MCF 10A (cell line): ENCODE data around the gene C5orf52. TPM values are rescaled to one million over a fixed set of nuclear protein-coding genes. Genes with fewer than 3 reads are reported as not detected.
"Not testable (repeated sequence)": the region's sequence is repeated elsewhere in the genome, so short reads cannot be mapped to it uniquely, and the experiment has no call there.

Experiments
- BruUV-seq: library from RNA; stranded (reverse); fragments of 400-500 nt; replicated peaks from 2 replicates; lab custom pipeline; 2021; lab: Mats Ljungman, UMichigan
- CTCF ChIA-PET: fragments of 300-600 bp; sonication (Branson Sonifier 250); formaldehyde crosslinking; extraction: SDS; loops from one replicate; lab custom pipeline; 2021; ENCODE audit warnings: antibody characterized with exemption, inconsistent platforms; lab: Yijun Ruan, JAX
- POLR2A ChIA-PET: fragments of 300-600, 350-650 bp; sonication (Branson Sonifier 250); formaldehyde crosslinking; extraction: SDS; loops from one replicate; lab custom pipeline; 2020; ENCODE audit warnings: antibody characterized with exemption, inconsistent platforms; lab: Yijun Ruan, JAX
- DNase-seq: peaks from one replicate; pipeline ENCODE4 v3.0.0-alpha.2; 2018; ENCODE audit not compliant: unreplicated experiment
- H3K27ac Mint-ChIP-seq: one replicate; pipeline ENCODE4 v1.8.0; 2022; ENCODE audit warnings: mild to moderate bottlenecking, low read depth, mixed read lengths; ENCODE audit not compliant: unreplicated experiment
- H3K27me3 Mint-ChIP-seq: one replicate; pipeline ENCODE4 v1.8.0; 2022; ENCODE audit warnings: mixed read lengths; ENCODE audit not compliant: insufficient read depth, unreplicated experiment
- H3K36me3 Mint-ChIP-seq: one replicate; pipeline ENCODE4 v1.8.0; 2022; ENCODE audit warnings: mild to moderate bottlenecking, moderate library complexity, mixed read lengths; ENCODE audit not compliant: insufficient read depth, unreplicated experiment
- H3K4me1 Mint-ChIP-seq: one replicate; pipeline ENCODE4 v1.8.0; 2022; ENCODE audit warnings: mixed read lengths; ENCODE audit not compliant: insufficient read depth, unreplicated experiment
- H3K4me3 Mint-ChIP-seq: one replicate; pipeline ENCODE4 v1.8.0; 2022; ENCODE audit warnings: mild to moderate bottlenecking, moderate library complexity, mixed read lengths; ENCODE audit not compliant: unreplicated experiment
- H3K9me3 Mint-ChIP-seq: one replicate; pipeline ENCODE4 v1.8.0; 2022; ENCODE audit warnings: mixed read lengths; ENCODE audit not compliant: unreplicated experiment
- CTCF ChIP-seq: fragments of 200-600 bp; IDR thresholded peaks from one replicate; pipeline ENCODE4 v1.8.0; 2022; ENCODE audit warnings: antibody characterized with exemption, mild to moderate bottlenecking; ENCODE audit not compliant: unreplicated experiment
- intact Hi-C: fragments of 100-400 bp; cut with micrococcal nuclease; formaldehyde crosslinking; loops from 2 replicates; pipeline ENCODE4 v1.14.1; 2022
- total RNA-seq: library from RNA; stranded (reverse); gene quantifications from 2 replicates; pipeline ENCODE4 v1.2.3, GENCODE V29; 2022

Gene C5orf52
- total RNA-seq, 1 experiment from 2014 or later, result not detected

DNA sequence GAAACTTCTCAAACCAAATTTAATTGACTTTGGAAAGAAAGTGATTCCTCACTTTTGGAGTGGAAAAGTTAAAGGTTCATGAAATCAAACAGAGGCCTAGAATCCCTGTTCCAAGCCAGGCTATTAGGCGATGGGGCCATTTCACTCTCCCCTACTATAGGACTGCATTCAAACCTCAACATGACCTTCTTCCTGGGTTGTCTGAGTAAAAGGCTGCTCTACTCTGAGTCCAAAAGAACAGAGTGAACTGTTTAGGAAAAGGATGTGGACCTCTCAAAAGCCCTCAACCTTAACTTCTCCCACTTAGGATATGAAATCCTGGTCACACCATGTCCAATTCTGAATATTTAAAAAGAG lies 15.8 kb downstream of the C5orf52 start:
- Mint-ChIP-seq H3K27ac (no peak overlapping the region), H3K4me3 (no peak overlapping the region), H3K27me3 (no peaks in the 10 kb centered on the region), H3K4me1 (no peaks in the 10 kb centered on the region), H3K36me3 (no peaks in the 10 kb centered on the region), H3K9me3 (no peaks in the 10 kb centered on the region)
- DNase-seq, result no peak
- no TSS peak for BruUV-seq
- POLR2A ChIA-PET, result no interaction called here
- TF ChIP-seq CTCF, result no peak
- CTCF ChIA-PET, result no interaction called here
- intact Hi-C loops, result no loop called here

DNA sequence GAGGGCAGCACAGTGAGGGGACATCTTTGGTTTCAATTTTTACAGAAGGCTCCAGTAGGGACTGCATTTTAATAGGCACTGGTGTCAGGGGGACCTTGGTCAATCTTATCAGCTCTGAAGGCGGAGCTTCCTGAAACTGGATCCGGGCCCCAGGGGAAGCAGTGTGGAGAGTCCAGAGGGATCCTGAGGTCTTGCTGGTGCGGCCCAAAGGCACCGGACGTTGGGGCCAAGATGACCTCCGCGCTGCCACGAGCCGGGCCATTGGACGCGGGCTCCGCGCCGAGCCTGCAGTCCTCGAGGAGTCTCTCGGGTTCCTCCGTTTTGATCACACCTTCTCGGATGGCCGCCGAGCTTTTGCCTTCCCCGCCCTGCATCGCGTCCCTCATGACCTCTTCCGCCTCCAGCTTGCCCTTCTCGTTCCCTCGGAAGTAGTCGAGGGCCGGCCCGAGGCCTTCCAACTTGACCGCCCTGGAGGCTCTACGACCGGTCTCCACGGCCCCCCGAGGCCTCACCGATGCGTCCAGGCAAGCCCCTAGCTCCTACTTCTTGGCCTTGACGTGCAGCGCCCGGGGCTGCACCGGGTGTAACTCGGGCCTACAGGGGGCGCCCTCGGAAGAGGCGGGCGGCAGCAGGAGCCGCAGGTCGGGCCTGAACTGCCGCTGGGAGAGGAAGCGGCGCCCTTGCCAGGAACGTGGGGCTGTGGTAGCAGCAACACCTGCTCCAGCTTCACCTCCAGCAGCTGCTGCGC lies 18.8 kb downstream of the C5orf52 start:
- POLR2A ChIA-PET, result no interaction called here
- Mint-ChIP-seq H3K9me3 (no peaks in the 10 kb centered on the region), H3K4me3 (no peak overlapping the region), H3K27ac (no peak overlapping the region), H3K4me1 (no peaks in the 10 kb centered on the region), H3K27me3 (no peaks in the 10 kb centered on the region), H3K36me3 (no peaks in the 10 kb centered on the region)
- intact Hi-C loops, result no loop called here
- TF ChIP-seq CTCF, result peak; percentile 20
- CTCF ChIA-PET, result interaction anchor here (0.6 kb wide), 3 partner anchors 10 to 432 kb away, joined by 3 to 4 read pairs (median 4); no protein-coding TSS in a partner anchor
- no TSS peak for BruUV-seq
- DNase-seq, result no peak

DNA sequence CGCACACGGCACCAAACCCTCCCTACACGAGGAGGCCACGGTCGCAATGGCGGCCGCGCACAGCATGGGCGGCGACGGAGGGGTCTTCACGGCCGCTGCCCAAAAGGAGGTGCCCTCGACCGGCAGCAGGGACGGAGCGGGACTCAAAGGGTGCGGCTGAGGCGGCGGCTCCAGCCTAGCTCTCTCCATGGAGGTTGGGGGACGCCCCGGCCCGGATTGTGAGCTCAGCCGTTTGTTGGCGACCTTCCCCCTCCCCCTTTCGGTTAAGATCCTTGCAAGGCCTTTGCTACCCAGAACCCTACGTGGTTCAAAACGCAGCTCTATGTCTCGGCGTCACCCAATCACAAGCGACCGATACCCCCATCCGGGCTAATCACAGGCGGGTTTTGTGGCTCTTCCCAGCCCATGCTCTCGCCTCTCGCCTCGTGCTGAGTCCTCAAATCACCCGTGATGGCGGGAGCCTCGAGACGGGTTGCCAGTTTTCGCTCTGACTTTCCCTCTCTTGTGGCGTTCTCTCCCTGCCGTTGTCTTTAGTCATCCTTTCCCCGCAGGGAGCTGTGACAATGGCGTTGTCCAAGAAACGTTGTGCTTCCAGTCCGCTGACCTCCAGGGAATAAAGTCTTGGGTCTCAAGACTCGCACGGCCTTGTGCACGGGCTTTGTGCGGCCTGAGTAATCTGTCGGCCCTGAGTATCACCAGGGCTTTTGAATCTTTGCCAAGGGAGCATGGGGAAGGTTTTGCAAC lies 19.5 kb downstream of the C5orf52 start:
- Mint-ChIP-seq H3K36me3 (no peaks in the 10 kb centered on the region), H3K9me3 (no peaks in the 10 kb centered on the region), H3K27me3 (no peaks in the 10 kb centered on the region), H3K4me1 (no peaks in the 10 kb centered on the region), H3K27ac (no peak overlapping the region), H3K4me3 (no peak overlapping the region)
- DNase-seq, result no peak
- CTCF ChIA-PET, result interaction anchor here (0.6 to 1.2 kb wide), 4 partner anchors 13 to 433 kb away, joined by 3 to 4 read pairs (median 3); partner anchors contain the start of gene LSM11
- POLR2A ChIA-PET, result no interaction called here
- no peak for TF ChIP-seq CTCF
- no TSS peak for BruUV-seq
- intact Hi-C loops, result no loop called here

DNA sequence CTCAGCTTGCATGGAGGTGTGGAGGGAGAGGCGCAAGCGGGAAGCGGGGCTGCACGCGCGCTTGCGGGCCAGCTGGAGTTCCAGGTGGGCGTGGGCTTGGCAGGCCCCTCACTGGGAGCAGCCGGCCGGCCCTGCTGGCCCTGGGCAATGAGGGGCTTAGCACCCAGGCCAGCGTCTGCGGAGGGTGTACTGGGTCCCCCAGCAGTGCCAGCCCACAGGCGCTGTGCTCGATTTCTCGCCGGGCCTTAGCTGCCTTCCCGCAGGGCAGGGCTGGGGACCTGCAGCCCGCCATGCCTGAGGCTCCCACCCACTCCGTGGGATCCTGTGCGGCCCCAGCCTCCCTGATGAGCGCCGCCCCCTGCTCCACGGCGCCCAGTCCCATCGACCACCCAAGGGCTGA lies 22.5 kb downstream of the C5orf52 start:
- H3K27me3 Mint-ChIP-seq, H3K4me1 Mint-ChIP-seq, H3K27ac Mint-ChIP-seq, H3K4me3 Mint-ChIP-seq, DNase-seq, BruUV-seq, H3K36me3 Mint-ChIP-seq, POLR2A ChIA-PET, H3K9me3 Mint-ChIP-seq, intact Hi-C loops: not testable (repeated sequence)
- CTCF ChIA-PET, result interaction anchor here (2.0 kb wide), 1 partner anchor 25 kb away, joined by 6 read pairs; no protein-coding TSS in a partner anchor

DNA sequence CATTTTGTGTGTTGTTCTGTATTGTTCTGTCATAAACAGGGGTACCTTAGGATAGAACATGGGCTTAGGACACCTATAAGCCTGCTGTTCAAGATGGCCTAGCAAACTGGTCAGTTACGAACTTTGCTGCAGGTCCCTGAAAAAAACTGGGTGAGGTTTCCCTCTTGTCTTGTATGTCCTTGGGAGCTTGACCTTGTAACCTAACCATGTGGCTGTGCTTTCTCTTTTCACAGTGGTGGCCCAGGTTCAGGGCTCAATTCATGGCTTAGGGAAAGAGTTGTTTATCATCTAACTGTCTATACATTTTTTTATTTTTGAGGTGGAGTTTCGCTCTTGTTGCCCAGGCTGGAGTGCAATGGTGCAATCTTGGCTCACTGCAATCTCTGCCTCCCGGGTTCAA lies 24.8 kb downstream of the C5orf52 start:
- DNase-seq, H3K9me3 Mint-ChIP-seq, intact Hi-C loops, BruUV-seq, POLR2A ChIA-PET, H3K4me3 Mint-ChIP-seq, H3K27ac Mint-ChIP-seq, H3K27me3 Mint-ChIP-seq, H3K36me3 Mint-ChIP-seq, H3K4me1 Mint-ChIP-seq: not testable (repeated sequence)
- CTCF ChIA-PET, result interaction anchor here (0.6 to 1.9 kb wide), 4 partner anchors 22 to 1673 kb away, joined by 3 to 6 read pairs (median 3); no protein-coding TSS in a partner anchor

- H3K4me1 Mint-ChIP-seq, H3K27me3 Mint-ChIP-seq, intact Hi-C loops, CTCF ChIA-PET, H3K36me3 Mint-ChIP-seq, BruUV-seq, POLR2A ChIA-PET, H3K27ac Mint-ChIP-seq, DNase-seq, H3K9me3 Mint-ChIP-seq, H3K4me3 Mint-ChIP-seq: not testable (repeated sequence)
These were observed 27.3 kb downstream of the C5orf52 start for GRCh38 chr5:157698674-157699073.
